ENCODE measurements around the gene TTLL8. TPM values are rescaled to one million over a fixed set of nuclear protein-coding genes. Genes with fewer than 3 reads are reported as not detected.

Gene TTLL8
- total RNA-seq, 1 experiment from 2014 or later = not detected

DNA sequence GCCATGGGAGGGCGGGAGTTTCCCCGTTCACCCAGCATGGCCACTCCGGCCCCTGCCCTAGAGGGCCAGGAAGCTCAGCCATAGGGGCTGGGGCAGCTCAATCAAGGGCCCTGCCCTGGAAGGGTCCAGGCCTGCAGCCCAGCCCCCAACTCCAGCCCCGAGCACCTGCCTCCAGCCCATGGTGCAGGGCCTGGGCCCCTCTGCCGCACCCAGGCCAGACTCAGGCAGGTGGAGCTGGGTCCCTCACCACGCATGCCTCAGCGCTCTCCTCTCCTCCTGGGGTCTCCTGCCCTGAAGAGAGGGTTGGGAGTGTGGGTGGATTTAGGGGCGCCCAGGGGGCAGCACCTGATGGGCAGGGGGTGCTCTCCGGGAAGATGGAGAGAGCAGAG is 14.1 kb upstream of the TTLL8 start:
- DNase-seq (ENCODE audit: low read depth, low spot score) = no peak
- no peak overlapping the region for H3K4me2 ChIP-seq (ENCODE audit: low read length)
- ChIA-PET POLR2A (no interaction called here), CTCF (no interaction called here), RAD21 (ENCODE audit: low non-redundant PET in 1 of 2, low total read pairs in 2 of 2, uncharacterized antibody in 2 of 2, unreplicated experiment in 2 of 2) (no interaction called here)
- BruUV-seq (replicated peaks) = no TSS peak
- H3K9me3 ChIP-seq (ENCODE audit: control insufficient read depth in 1 of 2, insufficient read depth in 1 of 2, low read depth in 1 of 2, low read length in 2 of 2) = no peaks in the 10 kb centered on the region
- H4K20me1 ChIP-seq (ENCODE audit: insufficient read depth) = no peaks in the 10 kb centered on the region
- H3K79me2 ChIP-seq (ENCODE audit: insufficient read depth, low read length) = no peaks in the 10 kb centered on the region
- no peak for ATAC-seq
- TF ChIP-seq EZH2 (IDR thresholded peaks at IDR 0.05) (no peak), SP1 (IDR thresholded peaks at IDR 0.05; ENCODE audit: low read depth) (no peak), EZH2phosphoT487 (IDR thresholded peaks at IDR 0.05; ENCODE audit: borderline replicate concordance) (no peak)
- H3K27ac ChIP-seq (ENCODE audit: low read depth, low read length) = no peak overlapping the region
- no peaks in the 10 kb centered on the region for H3K9me2 ChIP-seq (ENCODE audit: insufficient read depth)
- no peaks in the 10 kb centered on the region for H3K36me3 ChIP-seq (ENCODE audit: control insufficient read depth in 1 of 2, insufficient read depth in 2 of 2, low read length in 2 of 2)
- no peaks in the 10 kb centered on the region for H3K27me3 ChIP-seq (ENCODE audit: insufficient read depth, low read length)
- no peak overlapping the region for H3K9ac ChIP-seq (ENCODE audit: low read length)
- peaks cover 0 to 11% of the 10 kb centered on the region in 2 experiments; a peak in 2 of 4 replicates for H3K4me1 ChIP-seq (ENCODE audit: control insufficient read depth in 1 of 2, insufficient read depth in 2 of 2, low read length in 2 of 2)
- intact Hi-C loops (cut with micrococcal nuclease) = no loop called here
- H3K4me3 ChIP-seq (replicated peaks in 1 of 2; ENCODE audit: low read depth in 1 of 2, low read length in 2 of 2) = no peak overlapping the region
- H2AFZ ChIP-seq (ENCODE audit: low read depth, low read length, poor library complexity, severe bottlenecking) = no peak overlapping the region

GRCh38 chr22:50071432-50072166 is 13.5 kb upstream of the TTLL8 start:
- DNase-seq (ENCODE audit: low read depth, low spot score) (no peak), ATAC-seq (no peak)
- no peak for TF ChIP-seq EGR1 (IDR thresholded peaks at IDR 0.05; ENCODE audit: low read depth)
- no peak for TF ChIP-seq EZH2 (IDR thresholded peaks at IDR 0.05)
- no peak for TF ChIP-seq YY1 (IDR thresholded peaks at IDR 0.05; ENCODE audit: extremely low read depth, insufficient replicate concordance, low read depth, low read length)
- RAD21 ChIA-PET (ENCODE audit: low non-redundant PET in 1 of 2, low total read pairs in 2 of 2, uncharacterized antibody in 2 of 2, unreplicated experiment in 2 of 2) = no interaction called here
- Histone ChIP-seq H3K79me2 (ENCODE audit: insufficient read depth, low read length) (no peaks in the 10 kb centered on the region), H4K20me1 (ENCODE audit: insufficient read depth) (no peaks in the 10 kb centered on the region), H3K4me3 (replicated peaks in 1 of 2; ENCODE audit: low read depth in 1 of 2, low read length in 2 of 2) (no peak overlapping the region), H3K27me3 (ENCODE audit: insufficient read depth, low read length) (no peaks in the 10 kb centered on the region), H3K4me2 (ENCODE audit: low read length) (no peak overlapping the region), H3K27ac (ENCODE audit: low read depth, low read length) (no peak overlapping the region), H2AFZ (ENCODE audit: low read depth, low read length, poor library complexity, severe bottlenecking) (no peak overlapping the region), H3K36me3 (ENCODE audit: control insufficient read depth in 1 of 2, insufficient read depth in 2 of 2, low read length in 2 of 2) (no peaks in the 10 kb centered on the region), H3K9me3 (ENCODE audit: control insufficient read depth in 1 of 2, insufficient read depth in 1 of 2, low read depth in 1 of 2, low read length in 2 of 2) (no peaks in the 10 kb centered on the region), H3K9ac (ENCODE audit: low read length) (no peak overlapping the region), H3K9me2 (ENCODE audit: insufficient read depth) (no peaks in the 10 kb centered on the region), H3K4me1 (ENCODE audit: control insufficient read depth in 1 of 2, insufficient read depth in 2 of 2, low read length in 2 of 2) (peaks cover 0 to 11% of the 10 kb centered on the region in 2 experiments; a peak in 2 of 4 replicates)
- POLR2A ChIA-PET = no interaction called here
- CTCF ChIA-PET = no interaction called here
- no TSS peak for BruUV-seq (replicated peaks)
- intact Hi-C loops (cut with micrococcal nuclease) = no loop called here

Data from HCT116 (cell line).